Breast epithelium (tissue), 4 donors: Measurements from ENCODE around the gene TMX2. TPM values are rescaled to one million over a fixed set of nuclear protein-coding genes. Genes with fewer than 3 reads are reported as not detected.

Source experiments
- DNase-seq, 2 donors: peaks; one replicate each; pipeline ENCODE4 v3.0.0-alpha.2; 2019; ENCODE audit warnings: low spot score in 2 of 2
- H3K27ac ChIP-seq, 2 donors: fragments of 200-600 bp; sonication (generic) in 1 of 2; one replicate each; pipeline ENCODE4 v1.5.1; 2016 to 2019; ENCODE audit warnings: mild to moderate bottlenecking in 1 of 2
- H3K27me3 ChIP-seq, 2 donors: fragments of 200-600 bp; sonication (generic) in 1 of 2; one replicate each; pipeline versions ENCODE4 v1.5.1 to v1.6.0; 2017 to 2019; ENCODE audit warnings: control low read depth in 1 of 2, mild to moderate bottlenecking in 1 of 2
- H3K36me3 ChIP-seq: fragments of 200-600 bp; one replicate; pipeline ENCODE4 v1.5.1; 2019
- H3K4me1 ChIP-seq, 2 donors: fragments of 200-600 bp; sonication (generic); one replicate each; pipeline ENCODE4 v1.5.1; 2016 to 2019; ENCODE audit warnings: control low read depth in 1 of 2
- H3K4me3 ChIP-seq, 3 donors: fragments of 200-600 bp; sonication (generic); 1 replicate in 2 of 3; 2 replicates in 1 of 3; pipeline ENCODE4 v1.5.1; 2016 to 2019; ENCODE audit warnings: mild to moderate bottlenecking in 3 of 3, moderate library complexity in 2 of 3
- H3K9me3 ChIP-seq, 2 donors: fragments of 200-600 bp; sonication (generic) in 1 of 2; one replicate each; pipeline ENCODE4 v1.5.1; 2016 to 2019; ENCODE audit warnings: control low read depth in 1 of 2
- CTCF ChIP-seq, 3 donors: fragments of 450-650 bp; IDR thresholded peaks; one replicate each; pipeline ENCODE4 v1.5.1; 2016 to 2017; ENCODE audit warnings: antibody characterized with exemption in 3 of 3, mild to moderate bottlenecking in 3 of 3, moderate library complexity in 3 of 3
- POLR2A ChIP-seq: fragments of 450-650 bp; IDR thresholded peaks from one replicate; pipeline ENCODE4 v1.6.1; 2016; ENCODE audit warnings: antibody characterized with exemption, mild to moderate bottlenecking, moderate library complexity
- POLR2AphosphoS5 ChIP-seq, 3 donors: sonication (generic); formaldehyde crosslinking; IDR thresholded peaks; one replicate each; pipeline ENCODE4 v1.6.1; 2017; ENCODE audit warnings: antibody characterized with exemption in 3 of 3
- intact Hi-C: fragments of 100-400 bp; cut with DNase I; formaldehyde crosslinking; loops from one replicate; pipeline ENCODE4 v1.15.1; 2023; ENCODE audit warnings: low total_unique reads
- total RNA-seq, 3 donors: library from RNA; depleted of rRNA; stranded (reverse); fragments of >200 nt; gene quantifications; one replicate each; pipeline ENCODE4 v1.1.0, GENCODE V29; 2016

Gene TMX2
- total RNA-seq, 3 donors from 2014 or later = 45.8 to 80.1 (median 66.2) TPM

GRCh38 chr11:57758174-57758573 lies 45.8 kb downstream of the TMX2 start:
- no peaks in the 10 kb centered on the region for H3K36me3 ChIP-seq
- no peak overlapping the region for H3K4me3 ChIP-seq
- no peaks in the 10 kb centered on the region for H3K27me3 ChIP-seq
- H3K4me1 ChIP-seq = no peaks in the 10 kb centered on the region
- no peak overlapping the region for H3K27ac ChIP-seq
- no peaks in the 10 kb centered on the region for H3K9me3 ChIP-seq
- no peak for DNase-seq
- TF ChIP-seq POLR2AphosphoS5 (IDR thresholded peaks at IDR 0.05) (no peak), CTCF (IDR thresholded peaks at IDR 0.05) (no peak), POLR2A (no peak)
- intact Hi-C loops = no loop called here

GRCh38 chr11:57761301-57762234 lies 49.2 kb downstream of the TMX2 start, which contains the start of gene CTNND1:
TSS of gene CTNND1 (plus strand) at chr11:57761802. CDS start at chr11:57791479, 29,677 bp downstream.
- TF ChIP-seq POLR2AphosphoS5 (IDR thresholded peaks at IDR 0.05) = peak; percentile 76 to 94 (median 89)
- TF ChIP-seq POLR2A = peak; percentile 79
- peak in 1 of 3 donors; percentile 31 for TF ChIP-seq CTCF (IDR thresholded peaks at IDR 0.05)
- peak; percentile 89 to 96 for DNase-seq
- H3K4me1 ChIP-seq = peaks cover 0 to 7% of the 10 kb centered on the region in 2 donors
- H3K27me3 ChIP-seq = no peaks in the 10 kb centered on the region
- peak within 1 kb of the TSS; percentile 92 to 97 for H3K27ac ChIP-seq
- no peaks in the 10 kb centered on the region for H3K36me3 ChIP-seq
- intact Hi-C loops = no loop called here
- peak within 1 kb of the TSS; percentile 65 to 71 (median 65) for H3K4me3 ChIP-seq
- H3K9me3 ChIP-seq = no peaks in the 10 kb centered on the region

GRCh38 chr11:57762235-57762861 lies 50.0 kb downstream of the TMX2 start:
- Histone ChIP-seq H3K4me3 (peak overlapping the region; percentile 65 to 71 (median 65)), H3K27ac (peak overlapping the region; percentile 92 to 97), H3K27me3 (no peaks in the 10 kb centered on the region), H3K4me1 (peaks cover 0 to 7% of the 10 kb centered on the region in 2 donors), H3K36me3 (no peaks in the 10 kb centered on the region), H3K9me3 (no peaks in the 10 kb centered on the region)
- intact Hi-C loops = no loop called here
- no peak for TF ChIP-seq POLR2A
- no peak for TF ChIP-seq CTCF (IDR thresholded peaks at IDR 0.05)
- no peak for TF ChIP-seq POLR2AphosphoS5 (IDR thresholded peaks at IDR 0.05)
- DNase-seq = no peak

- DNase-seq = no peak
- peak overlapping the region; percentile 65 to 71 (median 65) for H3K4me3 ChIP-seq
- no peaks in the 10 kb centered on the region for H3K27me3 ChIP-seq
- intact Hi-C loops = no loop called here
- H3K4me1 ChIP-seq = peaks cover 0 to 7% of the 10 kb centered on the region in 2 donors
- H3K27ac ChIP-seq = peak overlapping the region; percentile 92 to 97
- TF ChIP-seq POLR2A (no peak), POLR2AphosphoS5 (IDR thresholded peaks at IDR 0.05) (peak in 1 of 3 donors; percentile 20), CTCF (IDR thresholded peaks at IDR 0.05) (peak in 1 of 3 donors; percentile 46)
- H3K36me3 ChIP-seq = no peaks in the 10 kb centered on the region
- H3K9me3 ChIP-seq = no peaks in the 10 kb centered on the region
These were observed 51.2 kb downstream of the TMX2 start for GRCh38 chr11:57763568-57763967.
